ENCODE measurements around the gene SLFN14. TPM values are rescaled to one million over a fixed set of nuclear protein-coding genes. Genes with fewer than 3 reads are reported as not detected.

The SLFN14 gene
- total RNA-seq: not detected

DNA sequence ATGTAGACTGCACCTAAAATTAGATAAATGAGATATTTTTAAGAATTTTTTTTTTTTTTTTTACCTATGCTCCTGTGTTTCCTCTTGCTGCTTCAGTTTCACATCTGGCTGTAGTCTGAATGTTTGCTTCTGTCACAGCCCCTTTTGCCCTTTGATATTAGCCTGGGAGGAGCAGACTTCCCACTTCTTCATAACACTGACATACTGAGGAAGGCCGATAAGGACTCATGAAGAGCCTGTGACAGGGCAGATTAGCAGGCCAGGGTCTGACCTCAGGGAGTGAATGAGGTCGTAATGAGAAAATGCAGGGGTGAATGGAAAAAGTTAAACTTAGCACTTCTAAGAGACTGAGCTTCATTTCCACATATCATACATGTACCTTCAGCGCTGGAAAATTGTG, at the start of gene SLFN14:
Gene SLFN14, minus strand, starts transcription at position 117 of the 400 bp plus-strand sequence. CDS start 2,757 bp downstream, outside the sequence.
- TF ChIP-seq POLR2A (IDR thresholded peaks at IDR 0.05): no peak
- TF ChIP-seq, protein P1, sequence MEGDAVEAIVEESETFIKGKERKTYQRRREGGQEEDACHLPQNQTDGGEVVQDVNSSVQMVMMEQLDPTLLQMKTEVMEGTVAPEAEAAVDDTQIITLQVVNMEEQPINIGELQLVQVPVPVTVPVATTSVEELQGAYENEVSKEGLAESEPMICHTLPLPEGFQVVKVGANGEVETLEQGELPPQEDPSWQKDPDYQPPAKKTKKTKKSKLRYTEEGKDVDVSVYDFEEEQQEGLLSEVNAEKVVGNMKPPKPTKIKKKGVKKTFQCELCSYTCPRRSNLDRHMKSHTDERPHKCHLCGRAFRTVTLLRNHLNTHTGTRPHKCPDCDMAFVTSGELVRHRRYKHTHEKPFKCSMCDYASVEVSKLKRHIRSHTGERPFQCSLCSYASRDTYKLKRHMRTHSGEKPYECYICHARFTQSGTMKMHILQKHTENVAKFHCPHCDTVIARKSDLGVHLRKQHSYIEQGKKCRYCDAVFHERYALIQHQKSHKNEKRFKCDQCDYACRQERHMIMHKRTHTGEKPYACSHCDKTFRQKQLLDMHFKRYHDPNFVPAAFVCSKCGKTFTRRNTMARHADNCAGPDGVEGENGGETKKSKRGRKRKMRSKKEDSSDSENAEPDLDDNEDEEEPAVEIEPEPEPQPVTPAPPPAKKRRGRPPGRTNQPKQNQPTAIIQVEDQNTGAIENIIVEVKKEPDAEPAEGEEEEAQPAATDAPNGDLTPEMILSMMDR (IDR thresholded peaks at IDR 0.05 in 4 of 5, conservative IDR thresholded peaks at IDR 0.05 in 1 of 5): no peak
- Histone ChIP-seq H3K27ac (no peak within 1 kb of the TSS), H3K4me3 (no peak within 1 kb of the TSS), H3K9me3 (no peaks in the 10 kb centered on the region), H3K4me1 (no peaks in the 10 kb centered on the region), H3K36me3 (no peaks in the 10 kb centered on the region), H3K27me3 (no peaks in the 10 kb centered on the region)
- in situ Hi-C loops (cut with MboI; ENCODE audit: low sequenced_read_pairs in 4 of 4): loop anchor here in 2 of 4 donors (25.0 kb wide), 1 partner anchor 573 kb away; the partner anchor contains the start of gene LIG3 (in 2 of the 2)
- DNase-seq (no peak), ATAC-seq (no peak)
- intact Hi-C loops (cut with DNase I; ENCODE audit: low total_unique reads): no loop called here

DNA sequence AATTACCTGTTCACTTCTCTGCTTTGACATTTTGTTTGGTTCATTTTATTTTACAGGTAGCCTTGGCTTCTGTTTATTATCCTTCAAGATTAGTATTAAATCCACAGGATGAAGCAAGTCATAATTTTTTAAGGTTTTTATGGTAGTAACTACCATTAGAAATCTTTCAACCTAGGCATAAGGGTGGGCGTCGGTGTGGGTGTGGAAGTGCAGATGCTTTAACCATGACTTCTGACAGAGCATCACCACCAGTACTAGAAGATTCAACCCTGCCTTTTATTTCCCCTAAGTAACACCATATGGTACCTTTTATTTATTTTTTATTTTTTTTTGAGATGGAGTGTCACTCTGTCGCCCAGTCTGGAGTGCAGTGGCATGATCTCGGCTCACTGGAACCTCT, 49.2 kb upstream of the SLFN14 start:
- Histone ChIP-seq H3K36me3 (peaks cover 0 to 44% of the 10 kb centered on the region in 2 donors), H3K27me3 (no peaks in the 10 kb centered on the region), H3K4me1 (peaks cover 7 to 17% of the 10 kb centered on the region in 2 donors), H3K27ac (no peak overlapping the region), H3K4me3 (no peak overlapping the region), H3K9me3 (no peaks in the 10 kb centered on the region)
- in situ Hi-C loops (cut with MboI; ENCODE audit: low sequenced_read_pairs in 4 of 4): loop anchor here (5.0 to 10.0 kb wide), 3 partner anchors 135 to 142 kb away; partner anchors contain the start of gene GAS2L2 (in 1 of the 4)
- DNase-seq: no peak
- intact Hi-C loops (cut with DNase I; ENCODE audit: low total_unique reads): no loop called here
- no peak for ATAC-seq
- TF ChIP-seq, protein P1 (IDR thresholded peaks at IDR 0.05 in 4 of 5, conservative IDR thresholded peaks at IDR 0.05 in 1 of 5): no peak
- TF ChIP-seq POLR2A (IDR thresholded peaks at IDR 0.05): no peak

DNA sequence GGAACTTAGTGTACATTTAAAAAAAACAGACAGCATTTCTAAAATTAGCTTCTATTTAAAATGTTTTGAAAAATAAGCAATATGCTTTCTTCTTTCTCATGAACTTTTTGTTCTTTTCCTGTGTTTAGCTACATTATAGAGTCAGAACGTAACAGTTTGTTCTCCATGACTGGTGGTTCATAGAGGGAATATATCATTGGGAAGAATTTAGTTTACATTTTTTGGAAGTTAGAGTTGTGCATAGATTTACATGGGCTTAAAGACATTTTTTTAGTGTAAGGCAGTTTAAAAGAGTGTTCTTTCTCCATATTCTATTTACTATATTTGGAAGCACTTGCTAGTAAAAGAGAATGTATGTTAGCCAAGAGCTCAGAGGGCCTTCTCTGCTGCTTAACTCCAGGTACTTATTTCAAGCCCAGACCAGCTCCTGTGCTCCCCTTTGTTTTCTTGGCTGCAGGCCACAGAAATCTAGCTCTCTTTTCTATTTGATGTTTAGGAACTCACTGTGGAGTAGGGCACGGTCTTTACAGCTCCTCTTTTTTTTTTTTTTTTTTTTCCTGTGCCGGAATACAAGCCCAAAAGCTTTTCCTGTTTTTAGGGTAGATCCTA, 46.7 kb upstream of the SLFN14 start:
- in situ Hi-C loops (cut with MboI; ENCODE audit: low sequenced_read_pairs in 4 of 4) (loop anchor here in 2 of 4 donors (5.0 to 10.0 kb wide), 2 partner anchors 137 to 145 kb away; partner anchors contain the start of gene GAS2L2 (in 1 of the 2)), intact Hi-C loops (cut with DNase I; ENCODE audit: low total_unique reads) (no loop called here)
- no peaks in the 10 kb centered on the region for H3K9me3 ChIP-seq
- TF ChIP-seq POLR2A (IDR thresholded peaks at IDR 0.05): no peak
- TF ChIP-seq, protein P1 (IDR thresholded peaks at IDR 0.05 in 4 of 5, conservative IDR thresholded peaks at IDR 0.05 in 1 of 5): no peak
- H3K36me3 ChIP-seq: peaks cover 0 to 51% of the 10 kb centered on the region in 2 donors
- H3K4me3 ChIP-seq: no peak overlapping the region
- ATAC-seq: no peak
- no peaks in the 10 kb centered on the region for H3K4me1 ChIP-seq
- DNase-seq: no peak
- H3K27ac ChIP-seq: no peak overlapping the region
- H3K27me3 ChIP-seq: no peaks in the 10 kb centered on the region

DNA sequence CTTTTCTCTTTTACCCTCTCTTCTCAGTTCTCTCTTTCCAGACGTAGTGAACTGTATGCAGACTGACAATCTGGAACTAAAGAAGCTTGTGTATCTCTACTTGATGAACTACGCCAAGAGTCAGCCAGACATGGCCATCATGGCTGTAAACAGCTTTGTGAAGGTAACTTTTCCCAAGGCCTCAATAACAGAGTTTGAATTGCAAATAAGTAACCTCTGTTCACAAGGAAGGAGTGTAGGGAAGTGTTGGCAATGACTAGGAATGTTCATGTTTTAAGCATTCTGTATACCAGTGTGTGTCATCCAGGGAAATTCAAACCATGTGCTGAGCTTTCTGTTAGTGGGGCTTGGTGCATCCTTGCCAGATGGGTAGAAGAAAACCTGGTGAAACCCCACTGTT, 45.1 kb upstream of the SLFN14 start:
- no peak for ATAC-seq
- Histone ChIP-seq H3K36me3 (peaks cover 0 to 55% of the 10 kb centered on the region in 2 donors), H3K4me1 (no peaks in the 10 kb centered on the region), H3K27me3 (no peaks in the 10 kb centered on the region), H3K9me3 (no peaks in the 10 kb centered on the region), H3K4me3 (no peak overlapping the region), H3K27ac (no peak overlapping the region)
- no peak for TF ChIP-seq POLR2A (IDR thresholded peaks at IDR 0.05)
- TF ChIP-seq, protein P1 (IDR thresholded peaks at IDR 0.05 in 4 of 5, conservative IDR thresholded peaks at IDR 0.05 in 1 of 5): no peak
- in situ Hi-C loops (cut with MboI; ENCODE audit: low sequenced_read_pairs in 4 of 4) (loop anchor here in 2 of 4 donors (5.0 to 10.0 kb wide), 2 partner anchors 139 to 147 kb away; partner anchors contain the start of gene GAS2L2 (in 1 of the 2)), intact Hi-C loops (cut with DNase I; ENCODE audit: low total_unique reads) (no loop called here)
- DNase-seq: no peak
